Measurements from ENCODE around the gene ALKBH6. TPM values are rescaled to one million over a fixed set of nuclear protein-coding genes. Genes with fewer than 3 reads are reported as not detected.

ALKBH6 gene
- total RNA-seq, 1 donor from 2014 or later, result 23.7 TPM

- H3K4me1 Mint-ChIP-seq, result no peaks in the 10 kb centered on the region
- no peaks in the 10 kb centered on the region for H3K27me3 Mint-ChIP-seq (ENCODE audit: low read depth)
- H3K4me3 Mint-ChIP-seq, result no peak overlapping the region
- H3K27ac Mint-ChIP-seq (ENCODE audit: unreplicated experiment), result no peak overlapping the region
- TF ChIP-seq CTCF (conservative IDR thresholded peaks at IDR 0.05), result no peak
- no peak for DNase-seq (ENCODE audit: low read depth, low spot score)
- H3K36me3 Mint-ChIP-seq (ENCODE audit: low read depth), result no peaks in the 10 kb centered on the region
- no peaks in the 10 kb centered on the region for H3K9me3 Mint-ChIP-seq
These were observed 26.5 kb upstream of the ALKBH6 start for GRCh38 chr19:36040495-36040894.

GRCh38 chr19:36032251-36033104 lies 18.5 kb upstream of the ALKBH6 start, which contains the start of gene CLIP3:
TSS of gene CLIP3 (minus strand) at chr19:36032873. CDS start at chr19:36032357, 516 bp downstream.
- H3K9me3 Mint-ChIP-seq, result no peaks in the 10 kb centered on the region
- H3K4me3 Mint-ChIP-seq, result peak within 1 kb of the TSS; percentile 88
- no peaks in the 10 kb centered on the region for H3K27me3 Mint-ChIP-seq (ENCODE audit: low read depth)
- peaks cover 7% of the 10 kb centered on the region for H3K36me3 Mint-ChIP-seq (ENCODE audit: low read depth)
- H3K4me1 Mint-ChIP-seq, result peaks cover 15% of the 10 kb centered on the region
- DNase-seq (ENCODE audit: low read depth, low spot score), result peak; percentile 72
- H3K27ac Mint-ChIP-seq (ENCODE audit: unreplicated experiment), result no peak within 1 kb of the TSS
- TF ChIP-seq CTCF (conservative IDR thresholded peaks at IDR 0.05), result no peak

GRCh38 chr19:36031308-36031707 lies 17.3 kb upstream of the ALKBH6 start:
- H3K9me3 Mint-ChIP-seq, result no peaks in the 10 kb centered on the region
- H3K4me1 Mint-ChIP-seq, result peaks cover 15% of the 10 kb centered on the region
- peak overlapping the region; percentile 68 for H3K4me3 Mint-ChIP-seq
- no peaks in the 10 kb centered on the region for H3K27me3 Mint-ChIP-seq (ENCODE audit: low read depth)
- H3K36me3 Mint-ChIP-seq (ENCODE audit: low read depth), result peaks cover 7% of the 10 kb centered on the region
- no peak overlapping the region for H3K27ac Mint-ChIP-seq (ENCODE audit: unreplicated experiment)
- no peak for DNase-seq (ENCODE audit: low read depth, low spot score)
- TF ChIP-seq CTCF (conservative IDR thresholded peaks at IDR 0.05), result no peak

GRCh38 chr19:36030264-36031148 lies 16.5 kb upstream of the ALKBH6 start:
- Mint-ChIP-seq H3K9me3 (no peaks in the 10 kb centered on the region), H3K36me3 (ENCODE audit: low read depth) (peaks cover 7% of the 10 kb centered on the region), H3K4me1 (peaks cover 15% of the 10 kb centered on the region), H3K27ac (ENCODE audit: unreplicated experiment) (no peak overlapping the region), H3K4me3 (peak overlapping the region; percentile 80), H3K27me3 (ENCODE audit: low read depth) (no peaks in the 10 kb centered on the region)
- TF ChIP-seq CTCF (conservative IDR thresholded peaks at IDR 0.05), result no peak
- no peak for DNase-seq (ENCODE audit: low read depth, low spot score)

GRCh38 chr19:36028313-36029041 lies 14.5 kb upstream of the ALKBH6 start:
- H3K27me3 Mint-ChIP-seq (ENCODE audit: low read depth), result no peaks in the 10 kb centered on the region

More at GRCh38 chr19:36028313-36029041, 14.5 kb upstream of the ALKBH6 start:
- H3K4me1 Mint-ChIP-seq, result peaks cover 9% of the 10 kb centered on the region
- H3K9me3 Mint-ChIP-seq, result no peaks in the 10 kb centered on the region
- H3K36me3 Mint-ChIP-seq (ENCODE audit: low read depth), result peaks cover 7% of the 10 kb centered on the region
- H3K4me3 Mint-ChIP-seq, result peak overlapping the region; percentile 58
- TF ChIP-seq CTCF (conservative IDR thresholded peaks at IDR 0.05), result no peak
- H3K27ac Mint-ChIP-seq (ENCODE audit: unreplicated experiment), result peak overlapping the region; percentile 31
- DNase-seq (ENCODE audit: low read depth, low spot score), result no peak
